Measurements from ENCODE around the gene TMEM184A.
"Not testable (repeated sequence)": the region's sequence is repeated elsewhere in the genome, so short reads cannot be mapped to it uniquely, and the experiment has no call there.

TMEM184A gene

GRCh38 chr7:1523208-1523607 lies 32.8 kb downstream of the TMEM184A start:
- TF ChIP-seq EZH2 (IDR thresholded peaks at IDR 0.05) (no peak), POLR2AphosphoS5 (IDR thresholded peaks at IDR 0.05; ENCODE audit: borderline replicate concordance, low read depth, low read length) (no peak), FOXP2 (optimal IDR thresholded peaks at IDR 0.05; ENCODE audit: control extremely low read depth, extremely low read length, insufficient read depth) (no peak)
- no peaks in the 10 kb centered on the region for H3K9me3 ChIP-seq (ENCODE audit: low read depth, low read length)
- H3K4me3 ChIP-seq, result no peak overlapping the region
- no peak for DNase-seq (ENCODE audit: low read depth, low spot score)
- no peak overlapping the region for H3K9ac ChIP-seq (ENCODE audit: insufficient read length)
- H3K27ac ChIP-seq, result no peak overlapping the region
- no peaks in the 10 kb centered on the region for H3K36me3 ChIP-seq (ENCODE audit: insufficient read depth, low read length)

DNA sequence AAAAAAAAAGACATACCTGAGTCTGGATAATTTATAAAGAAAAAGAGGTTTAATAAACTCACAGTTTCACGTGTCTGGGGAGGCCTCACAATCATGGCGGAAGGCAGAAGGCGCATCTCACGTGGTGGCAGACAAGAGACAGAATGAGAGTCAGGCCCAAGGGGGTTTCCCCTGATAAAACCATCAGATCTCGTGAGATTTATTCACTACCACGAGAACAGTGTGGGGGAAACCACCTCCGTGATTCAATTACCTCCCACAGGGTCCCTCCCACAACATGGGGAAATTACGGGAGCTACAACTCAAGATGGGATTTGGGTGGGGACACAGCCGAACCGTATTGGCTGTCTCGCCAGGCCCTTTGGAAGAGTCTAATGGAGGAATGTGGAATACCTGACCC lies 34.5 kb downstream of the TMEM184A start:
- no peak for TF ChIP-seq POLR2AphosphoS5 (IDR thresholded peaks at IDR 0.05; ENCODE audit: borderline replicate concordance, low read depth, low read length)
- TF ChIP-seq FOXP2 (optimal IDR thresholded peaks at IDR 0.05; ENCODE audit: control extremely low read depth, extremely low read length, insufficient read depth), result no peak
- TF ChIP-seq EZH2 (IDR thresholded peaks at IDR 0.05), result no peak
- Histone ChIP-seq H3K9ac (ENCODE audit: insufficient read length) (no peak overlapping the region), H3K4me3 (no peak overlapping the region), H3K27ac (no peak overlapping the region), H3K9me3 (ENCODE audit: low read depth, low read length) (no peaks in the 10 kb centered on the region), H3K36me3 (ENCODE audit: insufficient read depth, low read length) (no peaks in the 10 kb centered on the region)
- no peak for DNase-seq (ENCODE audit: low read depth, low spot score)

DNA sequence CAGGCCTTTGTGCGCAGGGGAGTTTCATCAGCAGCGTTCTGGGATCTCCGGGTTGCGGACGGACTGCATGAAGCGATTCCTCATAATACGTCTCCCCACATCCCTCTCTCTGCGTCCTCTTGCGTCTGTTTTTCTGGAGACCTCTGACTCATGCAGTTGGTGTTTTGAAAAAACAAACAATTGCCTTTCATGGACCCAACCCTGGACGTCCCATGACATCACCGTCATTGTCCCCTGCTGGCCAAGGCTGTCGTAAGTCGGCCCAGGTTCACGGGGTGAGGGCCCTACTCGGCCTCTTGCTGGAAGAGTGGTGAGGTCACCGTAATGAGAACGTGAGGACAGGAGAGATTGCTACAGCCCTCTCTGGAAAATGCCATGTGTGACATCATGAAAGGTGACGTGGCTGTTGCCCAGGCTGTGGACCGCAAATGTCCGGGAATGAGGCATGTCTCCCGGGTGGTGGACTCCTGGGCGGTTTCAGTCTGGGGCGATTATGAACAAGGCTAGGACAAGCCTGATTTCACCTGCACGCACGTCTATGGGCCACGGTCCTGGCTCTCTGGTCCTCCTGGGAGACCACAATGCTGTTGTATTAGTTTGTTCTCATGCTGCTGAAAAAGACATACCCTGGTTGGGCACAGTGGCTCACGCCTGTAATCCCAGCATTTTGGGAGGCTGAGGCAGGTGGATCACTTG lies 35.3 kb downstream of the TMEM184A start:
- no peaks in the 10 kb centered on the region for H3K9me3 ChIP-seq (ENCODE audit: low read depth, low read length)
- no peak overlapping the region for H3K4me3 ChIP-seq
- TF ChIP-seq EZH2 (IDR thresholded peaks at IDR 0.05) (no peak), POLR2AphosphoS5 (IDR thresholded peaks at IDR 0.05; ENCODE audit: borderline replicate concordance, low read depth, low read length) (no peak), FOXP2 (optimal IDR thresholded peaks at IDR 0.05; ENCODE audit: control extremely low read depth, extremely low read length, insufficient read depth) (no peak)
- H3K9ac ChIP-seq (ENCODE audit: insufficient read length), result no peak overlapping the region
- H3K36me3 ChIP-seq (ENCODE audit: insufficient read depth, low read length), result no peaks in the 10 kb centered on the region
- no peak for DNase-seq (ENCODE audit: low read depth, low spot score)
- no peak overlapping the region for H3K27ac ChIP-seq

DNA sequence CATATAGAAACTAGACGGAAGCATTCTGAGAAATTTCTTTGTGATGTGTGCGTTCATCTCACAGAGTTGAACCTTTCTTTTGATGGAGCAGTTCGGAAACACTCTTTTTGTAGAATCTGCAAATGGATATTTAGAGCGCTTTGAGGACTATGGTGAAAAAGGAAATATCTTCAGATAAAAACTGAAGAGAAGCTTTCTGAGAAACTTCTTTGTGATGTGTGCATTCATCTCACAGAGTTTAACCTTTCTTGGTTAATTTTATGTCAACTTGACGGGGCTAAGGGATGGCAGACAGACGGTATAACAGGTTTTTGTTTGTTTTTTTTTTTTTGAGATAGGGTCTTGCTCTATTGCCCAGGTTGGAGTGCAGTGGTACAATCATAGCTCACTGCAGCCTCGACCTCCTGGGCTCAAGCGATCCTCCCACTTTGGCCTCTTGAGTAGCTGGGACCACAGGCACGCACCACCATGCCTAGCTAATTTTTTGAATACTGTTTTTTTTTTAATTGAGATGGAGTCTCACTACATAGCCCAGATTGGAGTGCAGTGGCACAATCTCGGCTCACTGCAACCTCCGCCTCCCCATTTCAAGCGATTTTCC lies 36.6 kb downstream of the TMEM184A start:
- H3K4me3 ChIP-seq; H3K36me3 ChIP-seq (ENCODE audit: insufficient read depth, low read length); H3K9me3 ChIP-seq (ENCODE audit: low read depth, low read length); DNase-seq (ENCODE audit: low read depth, low spot score); H3K9ac ChIP-seq (ENCODE audit: insufficient read length); H3K27ac ChIP-seq: not testable (repeated sequence)

DNA sequence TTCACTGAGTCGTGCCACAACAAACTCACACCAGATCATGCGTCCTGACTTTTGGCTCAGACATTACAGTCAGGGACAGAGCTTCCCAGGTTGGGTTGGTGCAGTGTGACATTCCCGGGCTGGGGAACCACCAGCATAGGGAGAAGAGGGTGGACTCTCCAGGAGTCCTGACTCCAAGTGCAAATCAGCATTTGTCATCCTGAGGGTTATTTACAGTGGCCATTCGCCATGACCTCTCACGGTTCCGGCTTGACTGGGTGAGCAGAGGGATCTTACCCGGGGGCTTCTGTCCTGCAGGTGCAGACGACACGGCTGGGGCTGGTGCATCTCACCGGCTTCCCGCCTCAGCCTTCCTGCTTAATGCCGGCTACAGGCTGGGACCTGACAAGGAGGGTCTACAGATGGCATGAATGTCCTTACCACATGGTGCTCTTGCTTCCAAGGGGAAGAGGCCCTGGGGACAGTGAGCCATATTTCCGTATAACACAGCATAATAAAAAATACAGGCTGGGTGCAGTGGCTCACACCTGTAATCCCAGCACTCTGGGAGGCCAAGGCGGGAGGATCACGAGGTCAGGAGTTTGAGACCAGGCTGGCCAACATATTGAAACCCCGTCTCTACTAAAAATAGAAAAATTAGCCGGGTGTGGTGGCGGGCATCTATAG lies 39.3 kb downstream of the TMEM184A start:
- H3K36me3 ChIP-seq (ENCODE audit: insufficient read depth, low read length), result no peaks in the 10 kb centered on the region
- H3K27ac ChIP-seq, result no peak overlapping the region
- DNase-seq (ENCODE audit: low read depth, low spot score), result no peak
- no peak for TF ChIP-seq POLR2AphosphoS5 (IDR thresholded peaks at IDR 0.05; ENCODE audit: borderline replicate concordance, low read depth, low read length)
- no peak for TF ChIP-seq FOXP2 (optimal IDR thresholded peaks at IDR 0.05; ENCODE audit: control extremely low read depth, extremely low read length, insufficient read depth)
- no peak for TF ChIP-seq EZH2 (IDR thresholded peaks at IDR 0.05)
- no peak overlapping the region for H3K9ac ChIP-seq (ENCODE audit: insufficient read length)
- H3K4me3 ChIP-seq, result no peak overlapping the region
- H3K9me3 ChIP-seq (ENCODE audit: low read depth, low read length), result no peaks in the 10 kb centered on the region

DNA sequence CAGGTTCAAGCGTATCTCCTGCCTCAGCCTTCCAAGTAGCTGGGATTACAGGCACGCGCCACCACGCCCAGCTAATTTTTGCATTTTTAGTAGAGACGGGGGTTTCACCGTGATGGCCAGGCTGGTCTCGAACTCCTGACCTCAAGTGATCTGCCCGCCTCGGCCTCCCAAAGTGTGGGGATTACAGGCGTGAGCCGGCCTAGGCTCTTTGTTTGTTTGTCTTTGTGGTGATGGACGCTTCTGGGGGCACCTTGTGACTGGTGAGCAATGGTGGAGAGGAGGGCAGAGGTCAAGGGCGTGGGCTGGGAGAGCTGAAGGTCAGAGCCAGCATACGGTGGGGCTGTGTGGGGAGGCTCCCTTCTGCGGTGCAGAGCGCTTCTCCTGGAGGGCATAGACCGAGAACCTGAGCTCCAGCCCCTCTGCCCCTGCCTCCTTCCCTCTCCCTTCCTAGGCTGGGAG lies 40.5 kb downstream of the TMEM184A start:
- not testable (repeated sequence) for DNase-seq (ENCODE audit: low read depth, low spot score); H3K27ac ChIP-seq; H3K9ac ChIP-seq (ENCODE audit: insufficient read length); H3K9me3 ChIP-seq (ENCODE audit: low read depth, low read length); H3K36me3 ChIP-seq (ENCODE audit: insufficient read depth, low read length); H3K4me3 ChIP-seq

GRCh38 chr7:1514995-1515401 lies 41.0 kb downstream of the TMEM184A start:
- no peak for DNase-seq (ENCODE audit: low read depth, low spot score)
- H3K9me3 ChIP-seq (ENCODE audit: low read depth, low read length), result no peaks in the 10 kb centered on the region
- TF ChIP-seq FOXP2 (optimal IDR thresholded peaks at IDR 0.05; ENCODE audit: control extremely low read depth, extremely low read length, insufficient read depth), result no peak
- no peak for TF ChIP-seq EZH2 (IDR thresholded peaks at IDR 0.05)
- no peak for TF ChIP-seq POLR2AphosphoS5 (IDR thresholded peaks at IDR 0.05; ENCODE audit: borderline replicate concordance, low read depth, low read length)
- no peaks in the 10 kb centered on the region for H3K36me3 ChIP-seq (ENCODE audit: insufficient read depth, low read length)
- H3K4me3 ChIP-seq, result no peak overlapping the region
- no peak overlapping the region for H3K9ac ChIP-seq (ENCODE audit: insufficient read length)
- H3K27ac ChIP-seq, result no peak overlapping the region

DNA sequence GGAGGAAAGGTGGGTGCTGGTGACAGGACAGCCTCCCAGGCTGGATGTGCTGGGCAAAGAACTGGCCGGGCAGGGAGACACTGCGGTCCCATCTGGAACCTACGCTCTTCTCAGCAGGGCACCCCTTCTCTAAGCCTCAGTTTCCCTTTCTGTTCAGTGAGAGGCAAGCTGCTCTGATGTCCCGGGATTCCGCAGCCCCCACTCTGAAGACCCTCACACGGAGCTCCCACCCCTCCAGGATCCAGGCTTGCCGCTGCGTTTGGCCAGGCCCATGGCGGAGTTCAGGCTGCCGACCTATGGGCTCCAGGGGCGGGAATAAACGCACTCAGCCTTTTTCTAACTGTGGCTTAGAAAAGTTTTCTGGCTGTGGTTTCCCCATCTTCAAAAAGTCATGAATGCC lies 41.6 kb downstream of the TMEM184A start:
- Histone ChIP-seq H3K9ac (ENCODE audit: insufficient read length) (no peak overlapping the region), H3K4me3 (no peak overlapping the region), H3K36me3 (ENCODE audit: insufficient read depth, low read length) (no peaks in the 10 kb centered on the region), H3K9me3 (ENCODE audit: low read depth, low read length) (no peaks in the 10 kb centered on the region), H3K27ac (no peak overlapping the region)
- no peak for DNase-seq (ENCODE audit: low read depth, low spot score)
- no peak for TF ChIP-seq FOXP2 (optimal IDR thresholded peaks at IDR 0.05; ENCODE audit: control extremely low read depth, extremely low read length, insufficient read depth)
- no peak for TF ChIP-seq POLR2AphosphoS5 (IDR thresholded peaks at IDR 0.05; ENCODE audit: borderline replicate concordance, low read depth, low read length)
- TF ChIP-seq EZH2 (IDR thresholded peaks at IDR 0.05), result no peak

Measured in SK-N-MC (cell line).